Smooth muscle cell (in vitro differentiated cells): ENCODE data around the gene MAD1L1. TPM values are rescaled to one million over a fixed set of nuclear protein-coding genes. Genes with fewer than 3 reads are reported as not detected.

Experiments
- DNase-seq: peaks from one replicate; lab custom pipeline; 2025; ENCODE audit not compliant: unreplicated experiment; lab: John Stamatoyannopoulos, UW
- H2AFZ ChIP-seq: fragments of 200-600 bp; sonication (generic); 2 replicates; pipeline ENCODE4 v1.6.0; 2016; ENCODE audit warnings: antibody characterized with exemption, low read depth, mild to moderate bottlenecking
- H3F3A ChIP-seq: fragments of 200-600 bp; sonication (generic); 2 replicates; pipeline ENCODE4 v1.6.0; 2017; ENCODE audit warnings: antibody characterized with exemption, low read depth
- H3K27ac ChIP-seq: fragments of 200-600 bp; sonication (generic); 2 replicates; pipeline ENCODE4 v1.5.1; 2016; ENCODE audit warnings: low read depth, mild to moderate bottlenecking
- H3K27me3 ChIP-seq: fragments of 200-600 bp; sonication (generic); 2 replicates; pipeline ENCODE4 v1.6.1; 2016; ENCODE audit warnings: low read depth, mild to moderate bottlenecking
- H3K36me3 ChIP-seq: fragments of 200-600 bp; sonication (generic); 2 replicates; pipeline ENCODE4 v1.5.1; 2016; ENCODE audit warnings: low read depth
- H3K4me1 ChIP-seq: fragments of 200-600 bp; sonication (generic); 2 replicates; pipeline ENCODE4 v1.5.1; 2016; ENCODE audit warnings: low read depth
- H3K4me2 ChIP-seq: fragments of 200-600 bp; sonication (generic); 2 replicates; pipeline ENCODE4 v1.6.0; 2016; ENCODE audit warnings: mild to moderate bottlenecking
- H3K4me3 ChIP-seq: fragments of 200-600 bp; sonication (generic); 2 replicates; pipeline ENCODE4 v1.5.1; 2016; ENCODE audit warnings: mild to moderate bottlenecking
- H3K79me2 ChIP-seq: fragments of 200-600 bp; sonication (generic); 2 replicates; pipeline ENCODE4 v1.6.0; 2016; ENCODE audit warnings: low read depth, mild to moderate bottlenecking
- H3K9ac ChIP-seq: fragments of 200-600 bp; sonication (generic); 2 replicates; pipeline ENCODE4 v1.6.0; 2016; ENCODE audit warnings: low read depth
- H3K9me3 ChIP-seq: fragments of 200-600 bp; sonication (generic); replicated peaks from 2 replicates; pipeline ENCODE4 v1.5.1; 2016; ENCODE audit warnings: low read depth
- H4K20me1 ChIP-seq: fragments of 200-600 bp; sonication (generic); 2 replicates; pipeline ENCODE4 v1.6.0; 2016; ENCODE audit warnings: low read depth
- WGBS: methylation state at CpG from one replicate; pipeline ENCODE4 v1.1.7; 2016; ENCODE audit warnings: low lambda C conversion rate; 5-methylcytosine and 5-hydroxymethylcytosine counted together
- polyA plus RNA-seq: library from polyadenylated mRNA; unstranded; fragments of >200 nt; fragmentation: Nextera tagmentation; extraction: Ambion mirVana; gene quantifications from 2 replicates; pipeline ENCODE4 v1.2.1, GENCODE V29; 2016
- total RNA-seq: library from RNA; depleted of rRNA; stranded (reverse); fragments of >200 nt; gene quantifications from 2 replicates; pipeline ENCODE4 v1.2.3, GENCODE V29; 2014
- TF ChIP-seq, protein P1 (sequence below): fragments of 200-600 bp; sonication (generic); IDR thresholded peaks from 2 replicates; pipeline ENCODE4 v1.5.1; 2017; ENCODE audit warnings: borderline replicate concordance, mild to moderate bottlenecking, antibody characterized with exemption; ENCODE audit not compliant: insufficient read depth, poor library complexity, severe bottlenecking

MAD1L1 gene
- total and polyA plus RNA-seq, 2 experiments from 2014 or later, result 33.4 to 60.7 TPM

DNA sequence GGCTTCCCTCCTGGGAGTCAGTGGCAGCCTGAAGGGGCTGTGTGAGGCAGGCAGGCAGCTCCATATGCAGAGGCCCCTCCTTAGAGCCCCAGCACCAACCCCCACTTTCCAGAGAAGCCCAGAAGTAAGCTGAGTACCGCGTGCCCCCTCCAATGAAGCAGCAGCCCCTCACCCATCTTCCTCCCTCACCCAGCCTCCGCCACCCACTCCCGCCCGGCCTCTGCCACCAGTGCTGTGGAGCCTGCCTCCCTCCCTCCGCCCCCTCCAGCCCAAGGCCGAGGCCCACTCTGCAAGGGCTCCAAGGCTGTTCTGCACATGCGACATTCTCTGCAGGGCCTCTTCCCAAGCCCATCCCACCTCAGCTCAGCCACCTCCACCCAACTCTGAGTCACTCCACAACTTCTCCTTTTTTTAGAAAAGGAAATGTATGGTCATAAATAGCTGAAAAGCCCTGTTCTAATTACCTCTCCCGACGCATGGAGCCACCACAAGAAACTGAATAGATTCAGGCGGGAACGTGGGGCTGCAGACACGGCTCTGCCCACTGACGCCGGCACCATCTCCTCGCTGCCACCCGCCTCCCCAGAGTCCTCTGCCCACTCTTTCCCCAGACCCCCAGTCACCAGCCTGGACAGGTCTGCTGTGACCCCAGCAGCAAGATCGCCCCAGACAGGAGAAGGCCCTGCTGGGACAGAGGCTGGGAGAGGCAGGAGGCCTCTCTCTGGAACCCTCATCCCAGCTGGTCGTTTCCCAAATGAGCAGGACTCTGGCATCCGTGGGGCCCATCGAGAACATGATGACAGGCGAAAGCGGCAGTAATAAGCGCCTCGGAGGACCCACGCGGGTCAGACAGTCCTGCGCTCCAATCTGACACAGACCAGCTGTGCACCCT, 213.9 kb downstream of the MAD1L1 start:
- H3K9me3 ChIP-seq, result no peaks in the 10 kb centered on the region
- no peak overlapping the region for H3K4me3 ChIP-seq
- DNase-seq, result peak; percentile 25
- no peak overlapping the region for H2AFZ ChIP-seq
- H3K27ac ChIP-seq, result peak overlapping the region; percentile 76
- no peak overlapping the region for H3K9ac ChIP-seq
- 55% methylated on average over 27 of the region's 28 CpGs for WGBS
- no peaks in the 10 kb centered on the region for H3K79me2 ChIP-seq
- TF ChIP-seq, protein P1, sequence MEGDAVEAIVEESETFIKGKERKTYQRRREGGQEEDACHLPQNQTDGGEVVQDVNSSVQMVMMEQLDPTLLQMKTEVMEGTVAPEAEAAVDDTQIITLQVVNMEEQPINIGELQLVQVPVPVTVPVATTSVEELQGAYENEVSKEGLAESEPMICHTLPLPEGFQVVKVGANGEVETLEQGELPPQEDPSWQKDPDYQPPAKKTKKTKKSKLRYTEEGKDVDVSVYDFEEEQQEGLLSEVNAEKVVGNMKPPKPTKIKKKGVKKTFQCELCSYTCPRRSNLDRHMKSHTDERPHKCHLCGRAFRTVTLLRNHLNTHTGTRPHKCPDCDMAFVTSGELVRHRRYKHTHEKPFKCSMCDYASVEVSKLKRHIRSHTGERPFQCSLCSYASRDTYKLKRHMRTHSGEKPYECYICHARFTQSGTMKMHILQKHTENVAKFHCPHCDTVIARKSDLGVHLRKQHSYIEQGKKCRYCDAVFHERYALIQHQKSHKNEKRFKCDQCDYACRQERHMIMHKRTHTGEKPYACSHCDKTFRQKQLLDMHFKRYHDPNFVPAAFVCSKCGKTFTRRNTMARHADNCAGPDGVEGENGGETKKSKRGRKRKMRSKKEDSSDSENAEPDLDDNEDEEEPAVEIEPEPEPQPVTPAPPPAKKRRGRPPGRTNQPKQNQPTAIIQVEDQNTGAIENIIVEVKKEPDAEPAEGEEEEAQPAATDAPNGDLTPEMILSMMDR, result no peak
- H4K20me1 ChIP-seq, result peaks cover 24% of the 10 kb centered on the region
- peaks cover 4% of the 10 kb centered on the region for H3F3A ChIP-seq
- no peaks in the 10 kb centered on the region for H3K27me3 ChIP-seq
- no peaks in the 10 kb centered on the region for H3K36me3 ChIP-seq
- H3K4me1 ChIP-seq, result peaks cover 6% of the 10 kb centered on the region
- H3K4me2 ChIP-seq, result peak overlapping the region; percentile 64

GRCh38 chr7:2017914-2018568, 214.7 kb downstream of the MAD1L1 start:
- peak overlapping the region; percentile 64 for H3K4me2 ChIP-seq
- H3K9ac ChIP-seq, result no peak overlapping the region
- no peaks in the 10 kb centered on the region for H3K9me3 ChIP-seq
- H2AFZ ChIP-seq, result no peak overlapping the region
- peaks cover 6% of the 10 kb centered on the region for H3K4me1 ChIP-seq
- H3K36me3 ChIP-seq, result no peaks in the 10 kb centered on the region
- WGBS, result 89% methylated on average over 28 of the region's 28 CpGs
- H3K27ac ChIP-seq, result no peak overlapping the region
- DNase-seq, result no peak
- H4K20me1 ChIP-seq, result peaks cover 24% of the 10 kb centered on the region
- H3K4me3 ChIP-seq, result no peak overlapping the region
- peaks cover 4% of the 10 kb centered on the region for H3F3A ChIP-seq
- no peaks in the 10 kb centered on the region for H3K27me3 ChIP-seq
- no peaks in the 10 kb centered on the region for H3K79me2 ChIP-seq
- TF ChIP-seq, protein P1, result no peak

DNA sequence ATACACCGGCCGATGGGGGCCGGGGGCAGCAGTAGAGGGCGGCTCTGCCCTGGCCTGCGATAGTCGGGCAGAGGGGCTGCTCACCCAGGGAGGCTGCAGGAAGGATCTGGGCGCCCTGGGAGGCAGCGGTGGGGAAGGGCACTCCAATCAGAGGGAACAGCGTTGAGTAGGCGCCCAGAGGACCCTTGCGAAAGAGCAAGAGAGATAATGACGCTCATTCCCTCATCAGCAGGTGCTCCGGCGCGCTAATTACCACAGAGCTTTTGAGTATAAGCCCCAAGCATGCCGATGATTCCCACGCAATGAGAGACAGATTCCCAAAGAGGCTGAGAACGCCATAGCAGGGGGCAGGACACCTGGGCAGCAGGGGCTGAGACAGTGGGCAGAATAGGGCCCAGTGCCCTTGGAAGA, 215.3 kb downstream of the MAD1L1 start:
- Histone ChIP-seq H3F3A (peaks cover 4% of the 10 kb centered on the region), H3K36me3 (no peaks in the 10 kb centered on the region), H4K20me1 (peaks cover 24% of the 10 kb centered on the region), H2AFZ (no peak overlapping the region), H3K27me3 (no peaks in the 10 kb centered on the region), H3K4me1 (peaks cover 6% of the 10 kb centered on the region), H3K4me2 (no peak overlapping the region), H3K9me3 (no peaks in the 10 kb centered on the region), H3K9ac (no peak overlapping the region), H3K27ac (no peak overlapping the region), H3K79me2 (no peaks in the 10 kb centered on the region), H3K4me3 (no peak overlapping the region)
- no peak for DNase-seq
- 96% methylated on average over 18 of the region's 18 CpGs for WGBS
- TF ChIP-seq, protein P1, result no peak
